Fibroblast of lung (primary cell): ENCODE results near the gene NDOR1. TPM values are rescaled to one million over a fixed set of nuclear protein-coding genes. Genes with fewer than 3 reads are reported as not detected.

Experiments used
- DNase-seq, 2 donors: peaks; one replicate each; pipeline versions ENCODE4 v3.0.0 to v3.0.0-alpha.2; 2010; ENCODE audit warnings: low read depth in 2 of 2
- H2AFZ ChIP-seq: 2 replicates; pipeline ENCODE4 v1.5.1; 2012; ENCODE audit warnings: low read length, control low read depth, inconsistent platforms
- H3K27ac ChIP-seq: 2 replicates; pipeline ENCODE4 v1.5.1; 2011; ENCODE audit warnings: low read length, control low read depth; ENCODE audit not compliant: insufficient read depth
- H3K27me3 ChIP-seq: 2 replicates; pipeline ENCODE4 v1.5.1; 2011; ENCODE audit warnings: mild to moderate bottlenecking, low read length; ENCODE audit not compliant: control insufficient read depth, insufficient read depth
- H3K36me3 ChIP-seq: 2 replicates; pipeline ENCODE4 v1.5.1; 2011; ENCODE audit warnings: low read length; ENCODE audit not compliant: control insufficient read depth, insufficient read depth
- H3K4me1 ChIP-seq: 2 replicates; pipeline ENCODE4 v1.5.1; 2011; ENCODE audit warnings: low read length; ENCODE audit not compliant: control insufficient read depth, insufficient read depth; ENCODE audit errors: extremely low read depth
- H3K4me2 ChIP-seq: 2 replicates; pipeline ENCODE4 v1.5.1; 2011; ENCODE audit warnings: low read length, control low read depth; ENCODE audit not compliant: insufficient read depth; ENCODE audit errors: extremely low read depth
- H3K4me3 ChIP-seq, 4 experiments: fragments of 200-600 bp in 1 of 4; sonication (generic) in 1 of 4; replicated peaks in 1 of 4; 2 replicates each; pipeline ENCODE4 v1.5.1; 2011 to 2016; ENCODE audit warnings: low read length in 4 of 4, low read depth in 3 of 4, mild to moderate bottlenecking in 3 of 4, control low read depth in 2 of 4, inconsistent platforms in 1 of 4, mixed read lengths in 1 of 4; ENCODE audit not compliant: insufficient read depth in 1 of 4; ENCODE audit errors: control extremely low read depth in 1 of 4
- H3K79me2 ChIP-seq: 2 replicates; pipeline ENCODE4 v1.5.1; 2012; ENCODE audit warnings: mild to moderate bottlenecking, low read length, inconsistent platforms; ENCODE audit not compliant: control insufficient read depth, insufficient read depth
- H3K9ac ChIP-seq: 2 replicates; pipeline ENCODE4 v1.5.1; 2011; ENCODE audit warnings: mild to moderate bottlenecking, low read length, control low read depth; ENCODE audit not compliant: insufficient read depth
- H3K9me3 ChIP-seq: 2 replicates; pipeline ENCODE4 v1.5.1; 2012; ENCODE audit warnings: low read depth, low read length; ENCODE audit not compliant: control insufficient read depth, insufficient read depth
- H4K20me1 ChIP-seq: 2 replicates; pipeline ENCODE4 v1.5.1; 2011; ENCODE audit warnings: low read length; ENCODE audit not compliant: control insufficient read depth, insufficient read depth; ENCODE audit errors: extremely low read depth
- EZH2 ChIP-seq: IDR thresholded peaks from 2 replicates; pipeline ENCODE4 v1.5.1; 2012; ENCODE audit warnings: low read length, control low read depth, mild to moderate bottlenecking; ENCODE audit errors: missing control alignments
- polyA plus RNA-seq, 2 donors: library from polyadenylated mRNA; depleted of rRNA in 1 of 2; stranded (reverse) in 1 of 2; unstranded in 1 of 2; fragments of >200 nt; gene quantifications; 2 replicates each; pipeline ENCODE4 v1.2.1, GENCODE V29; 2011 to 2012; ENCODE audit warnings: missing spikeins in 1 of 2
- total RNA-seq: library from RNA; depleted of rRNA; stranded (reverse); fragments of >200 nt; gene quantifications from 2 replicates; pipeline ENCODE4 v1.2.1, GENCODE V29; 2014
- TF ChIP-seq, protein P1 (sequence below), 2 donors: IDR thresholded peaks in 1 of 2; conservative IDR thresholded peaks in 1 of 2; 1 replicate in 1 of 2; 2 replicates in 1 of 2; pipeline ENCODE4 v1.5.1; 2011 to 2012; ENCODE audit warnings: low read length in 2 of 2, control low read depth in 1 of 2, inconsistent platforms in 1 of 2, low read depth in 1 of 2, mild to moderate bottlenecking in 1 of 2

NDOR1 gene
- total and polyA plus RNA-seq, 2 donors (not counting 1 experiment from before 2014, with no cell fraction given): 2.4 to 3.1 TPM

DNA sequence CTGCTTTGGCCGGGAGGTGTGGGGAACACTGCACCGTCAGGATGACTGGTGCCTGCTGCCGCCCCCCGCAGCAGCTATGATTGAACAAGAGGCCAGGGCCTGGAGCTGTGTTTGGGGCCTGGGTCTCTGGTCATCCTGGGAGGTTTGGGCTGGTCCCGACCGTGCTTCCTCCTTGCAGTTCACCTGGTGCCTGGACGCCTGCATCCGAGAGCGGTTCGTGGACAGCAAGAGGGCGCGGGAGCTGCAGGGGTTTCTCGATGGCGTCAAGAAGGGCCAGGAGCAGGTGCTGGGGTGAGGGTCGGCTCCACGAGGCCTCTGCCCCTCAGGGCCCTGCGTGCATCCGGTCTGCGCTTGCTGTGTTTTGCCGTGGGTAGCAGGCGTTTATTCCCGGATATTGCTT is 58.6 kb downstream of the NDOR1 start:
- H2AFZ ChIP-seq: no peak overlapping the region
- H3K9me3 ChIP-seq: no peaks in the 10 kb centered on the region
- no peaks in the 10 kb centered on the region for H3K27me3 ChIP-seq
- TF ChIP-seq, protein P1, sequence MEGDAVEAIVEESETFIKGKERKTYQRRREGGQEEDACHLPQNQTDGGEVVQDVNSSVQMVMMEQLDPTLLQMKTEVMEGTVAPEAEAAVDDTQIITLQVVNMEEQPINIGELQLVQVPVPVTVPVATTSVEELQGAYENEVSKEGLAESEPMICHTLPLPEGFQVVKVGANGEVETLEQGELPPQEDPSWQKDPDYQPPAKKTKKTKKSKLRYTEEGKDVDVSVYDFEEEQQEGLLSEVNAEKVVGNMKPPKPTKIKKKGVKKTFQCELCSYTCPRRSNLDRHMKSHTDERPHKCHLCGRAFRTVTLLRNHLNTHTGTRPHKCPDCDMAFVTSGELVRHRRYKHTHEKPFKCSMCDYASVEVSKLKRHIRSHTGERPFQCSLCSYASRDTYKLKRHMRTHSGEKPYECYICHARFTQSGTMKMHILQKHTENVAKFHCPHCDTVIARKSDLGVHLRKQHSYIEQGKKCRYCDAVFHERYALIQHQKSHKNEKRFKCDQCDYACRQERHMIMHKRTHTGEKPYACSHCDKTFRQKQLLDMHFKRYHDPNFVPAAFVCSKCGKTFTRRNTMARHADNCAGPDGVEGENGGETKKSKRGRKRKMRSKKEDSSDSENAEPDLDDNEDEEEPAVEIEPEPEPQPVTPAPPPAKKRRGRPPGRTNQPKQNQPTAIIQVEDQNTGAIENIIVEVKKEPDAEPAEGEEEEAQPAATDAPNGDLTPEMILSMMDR (conservative IDR thresholded peaks at IDR 0.05 in 1 of 2, IDR thresholded peaks at IDR 0.05 in 1 of 2; ENCODE audit: low read depth in 1 of 2, low read length in 2 of 2): no peak
- no peak for TF ChIP-seq EZH2
- no peak overlapping the region for H3K4me3 ChIP-seq
- no peaks in the 10 kb centered on the region for H4K20me1 ChIP-seq
- H3K4me2 ChIP-seq: no peak overlapping the region
- peaks cover 6% of the 10 kb centered on the region for H3K4me1 ChIP-seq
- no peak for DNase-seq
- H3K36me3 ChIP-seq: peaks cover 29% of the 10 kb centered on the region
- H3K79me2 ChIP-seq: peaks cover 2% of the 10 kb centered on the region
- no peak overlapping the region for H3K27ac ChIP-seq
- no peak overlapping the region for H3K9ac ChIP-seq

DNA sequence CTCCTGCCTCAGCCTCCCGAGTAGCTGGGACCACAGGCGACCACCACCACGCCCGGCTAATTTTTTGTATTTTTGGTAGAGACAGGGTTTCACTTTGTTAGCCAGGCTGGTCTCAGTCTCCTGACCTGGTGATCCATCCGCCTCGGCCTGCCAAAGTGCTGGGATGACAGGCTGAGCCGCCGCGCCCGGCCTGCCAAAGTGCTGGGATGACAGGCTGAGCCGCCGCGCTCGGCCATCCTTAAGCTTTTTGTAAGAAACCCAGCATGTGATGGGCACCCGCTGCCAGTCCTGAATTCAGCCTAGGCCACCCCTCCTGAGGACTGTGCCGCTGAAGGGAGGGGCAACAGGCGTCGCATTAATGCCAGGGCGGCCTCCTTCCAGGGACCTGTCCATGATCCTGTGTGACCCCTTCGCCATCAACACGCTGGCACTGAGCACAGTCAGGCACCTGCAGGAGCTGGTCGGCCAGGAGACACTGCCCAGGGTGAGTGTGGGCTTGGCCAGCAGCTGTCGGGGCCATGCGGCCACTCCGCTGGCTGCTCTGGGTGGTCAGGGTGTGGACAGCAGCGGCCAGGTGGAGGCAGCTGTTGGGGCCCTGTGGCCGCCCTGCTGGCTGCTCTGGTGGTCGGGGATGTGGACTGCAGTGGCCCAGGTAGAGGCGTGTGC is 60.1 kb downstream of the NDOR1 start:
- Histone ChIP-seq H3K4me1 (peaks cover 11% of the 10 kb centered on the region), H3K9ac (no peak overlapping the region)

DNA sequence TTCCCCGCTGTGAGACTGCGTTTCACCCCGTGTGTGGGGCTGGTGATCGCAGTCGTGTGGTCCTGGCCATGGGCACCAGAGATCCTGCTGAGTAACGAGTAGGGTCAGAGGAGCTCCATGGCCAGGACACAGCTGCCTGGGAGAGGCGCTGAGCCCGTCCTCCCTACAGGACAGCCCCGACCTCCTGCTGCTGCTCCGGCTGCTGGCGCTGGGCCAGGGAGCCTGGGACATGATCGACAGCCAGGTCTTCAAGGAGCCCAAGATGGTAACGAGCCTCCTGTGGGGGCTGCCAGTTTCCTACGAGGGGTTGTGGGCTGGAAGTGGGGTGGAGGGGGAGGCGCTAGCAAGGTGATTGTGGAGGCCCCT is 60.6 kb downstream of the NDOR1 start:
- no peak overlapping the region for H3K9ac ChIP-seq
- no peak overlapping the region for H3K4me3 ChIP-seq
- H3K36me3 ChIP-seq: peaks cover 33% of the 10 kb centered on the region
- H3K9me3 ChIP-seq: no peaks in the 10 kb centered on the region
- no peak overlapping the region for H3K27ac ChIP-seq
- H3K27me3 ChIP-seq: no peaks in the 10 kb centered on the region
- peaks cover 11% of the 10 kb centered on the region for H3K4me1 ChIP-seq
- TF ChIP-seq, protein P1 (conservative IDR thresholded peaks at IDR 0.05 in 1 of 2, IDR thresholded peaks at IDR 0.05 in 1 of 2; ENCODE audit: low read depth in 1 of 2, low read length in 2 of 2): no peak
- no peak for TF ChIP-seq EZH2
- no peak overlapping the region for H2AFZ ChIP-seq
- H3K79me2 ChIP-seq: no peaks in the 10 kb centered on the region
- no peaks in the 10 kb centered on the region for H4K20me1 ChIP-seq
- no peak for DNase-seq
- no peak overlapping the region for H3K4me2 ChIP-seq

More for the DNA sequence above, 60.1 kb downstream of the NDOR1 start:
- Histone ChIP-seq H2AFZ (no peak overlapping the region), H3K4me3 (no peak overlapping the region), H4K20me1 (no peaks in the 10 kb centered on the region), H3K9me3 (no peaks in the 10 kb centered on the region), H3K27me3 (no peaks in the 10 kb centered on the region), H3K79me2 (no peaks in the 10 kb centered on the region), H3K4me2 (no peak overlapping the region), H3K36me3 (peaks cover 30% of the 10 kb centered on the region), H3K27ac (no peak overlapping the region)
- DNase-seq: no peak
- TF ChIP-seq EZH2: no peak
- TF ChIP-seq, protein P1 (conservative IDR thresholded peaks at IDR 0.05 in 1 of 2, IDR thresholded peaks at IDR 0.05 in 1 of 2; ENCODE audit: low read depth in 1 of 2, low read length in 2 of 2): no peak

Other genes starting within 250 kb of the NDOR1 start
Only the 30 nearest of the 31 such genes appear.
- gene PTGDS, start 228.2 kb upstream of the NDOR1 start, total RNA-seq: 89.9 and 90.3 TPM in 2 replicates
- 2.0 and 4.9 TPM in 2 replicates for gene PTGDS, start 228.2 kb upstream of the NDOR1 start, polyA plus RNA-seq
- gene LCNL1, start 222.7 kb upstream of the NDOR1 start, total RNA-seq: 3.3 and 6.3 TPM in 2 replicates
- gene LCNL1, start 222.7 kb upstream of the NDOR1 start, polyA plus RNA-seq: 0.75 and 1.4 TPM in 2 replicates
- gene PAXX, start 213.3 kb upstream of the NDOR1 start, total RNA-seq: 13.7 and 14.9 TPM in 2 replicates
- 6.1 and 9.9 TPM in 2 replicates for gene PAXX, start 213.3 kb upstream of the NDOR1 start, polyA plus RNA-seq
- gene CLIC3, start 209.1 kb upstream of the NDOR1 start, total RNA-seq: 1.3 and 3.5 TPM in 2 replicates
- gene CLIC3, start 209.1 kb upstream of the NDOR1 start, polyA plus RNA-seq: 0.98 and 1.5 TPM in 2 replicates
- 13.9 and 21.8 TPM in 2 replicates for gene ABCA2, start 177.5 kb upstream of the NDOR1 start, total RNA-seq
- 8.5 and 13.4 TPM in 2 replicates for gene ABCA2, start 177.5 kb upstream of the NDOR1 start, polyA plus RNA-seq
- gene FUT7, start 173.6 kb upstream of the NDOR1 start, total RNA-seq: not detected in 2 replicates
- gene FUT7, start 173.6 kb upstream of the NDOR1 start, polyA plus RNA-seq: not detected in 2 replicates
- 10.5 and 15.7 TPM in 2 replicates for gene NPDC1, start 159.5 kb upstream of the NDOR1 start, total RNA-seq
- 9.0 and 12.1 TPM in 2 replicates for gene NPDC1, start 159.5 kb upstream of the NDOR1 start, polyA plus RNA-seq
- under 0.01 TPM in 2 replicates for gene ENTPD2, start 151.6 kb upstream of the NDOR1 start, total RNA-seq
- not detected in 2 replicates for gene ENTPD2, start 151.6 kb upstream of the NDOR1 start, polyA plus RNA-seq
- 0.26 and 2.8 TPM in 2 replicates for gene SAPCD2, start 135.1 kb upstream of the NDOR1 start, total RNA-seq
- gene SAPCD2, start 135.1 kb upstream of the NDOR1 start, polyA plus RNA-seq: 0.85 and 2.7 TPM in 2 replicates
- gene UAP1L1, start 128.2 kb upstream of the NDOR1 start, total RNA-seq: 15.7 and 21.1 TPM in 2 replicates
- 16.4 and 17.9 TPM in 2 replicates for gene UAP1L1, start 128.2 kb upstream of the NDOR1 start, polyA plus RNA-seq
- gene MAN1B1, start 118.7 kb upstream of the NDOR1 start, total RNA-seq: 63.2 and 96.6 TPM in 2 replicates
- 43.0 and 45.5 TPM in 2 replicates for gene MAN1B1, start 118.7 kb upstream of the NDOR1 start, polyA plus RNA-seq
- gene DPP7, start 91.0 kb upstream of the NDOR1 start, total RNA-seq: 93.0 and 126 TPM in 2 replicates
- 28.6 and 44.3 TPM in 2 replicates for gene DPP7, start 91.0 kb upstream of the NDOR1 start, polyA plus RNA-seq
- under 0.01 TPM in 1 of 2 replicates, not detected in the other for gene GRIN1, start 66.5 kb upstream of the NDOR1 start, total RNA-seq
- gene GRIN1, start 66.5 kb upstream of the NDOR1 start, polyA plus RNA-seq: 0.06 and 0.08 TPM in 2 replicates
- gene LRRC26, start 35.6 kb upstream of the NDOR1 start, total RNA-seq: not detected in 2 replicates
- not detected in 2 replicates for gene LRRC26, start 35.6 kb upstream of the NDOR1 start, polyA plus RNA-seq
- not detected in 2 replicates for gene TMEM210, start 33.6 kb upstream of the NDOR1 start, total RNA-seq
- not detected in 2 replicates for gene TMEM210, start 33.6 kb upstream of the NDOR1 start, polyA plus RNA-seq
- gene ANAPC2, start 17.1 kb upstream of the NDOR1 start, total RNA-seq: 15.9 and 18.0 TPM in 2 replicates
- 9.1 and 12.3 TPM in 2 replicates for gene ANAPC2, start 17.1 kb upstream of the NDOR1 start, polyA plus RNA-seq
- gene SSNA1, start 17.0 kb upstream of the NDOR1 start, total RNA-seq: 56.3 and 58.3 TPM in 2 replicates
- gene SSNA1, start 17.0 kb upstream of the NDOR1 start, polyA plus RNA-seq: 37.7 and 51.2 TPM in 2 replicates
- gene TPRN, start 5.0 kb upstream of the NDOR1 start, total RNA-seq: 5.1 and 5.8 TPM in 2 replicates
- gene TPRN, start 5.0 kb upstream of the NDOR1 start, polyA plus RNA-seq: 1.6 and 2.3 TPM in 2 replicates
- gene TMEM203, start 52 bp upstream of the NDOR1 start, total RNA-seq: 36.2 and 36.3 TPM in 2 replicates
- 38.6 and 44.9 TPM in 2 replicates for gene TMEM203, start 52 bp upstream of the NDOR1 start, polyA plus RNA-seq
- 0.26 and 0.33 TPM in 2 replicates for gene RNF208, start 16.5 kb downstream of the NDOR1 start, total RNA-seq
- gene RNF208, start 16.5 kb downstream of the NDOR1 start, polyA plus RNA-seq: 0.14 and 0.34 TPM in 2 replicates
- 0.51 and 0.66 TPM in 2 replicates for gene CYSRT1, start 19.5 kb downstream of the NDOR1 start, total RNA-seq
- gene CYSRT1, start 19.5 kb downstream of the NDOR1 start, polyA plus RNA-seq: 0.19 and 0.25 TPM in 2 replicates
- under 0.01 TPM in 1 of 2 replicates, not detected in the other for gene RNF224, start 21.8 kb downstream of the NDOR1 start, total RNA-seq
- gene RNF224, start 21.8 kb downstream of the NDOR1 start, polyA plus RNA-seq: not detected in 2 replicates
- gene SLC34A3, start 25.2 kb downstream of the NDOR1 start, total RNA-seq: not detected in 2 replicates
- gene SLC34A3, start 25.2 kb downstream of the NDOR1 start, polyA plus RNA-seq: not detected in 2 replicates
- 106 and 111 TPM in 2 replicates for gene TUBB4B, start 35.6 kb downstream of the NDOR1 start, total RNA-seq
- 332 and 663 TPM in 2 replicates for gene TUBB4B, start 35.6 kb downstream of the NDOR1 start, polyA plus RNA-seq
- gene STPG3, start 45.6 kb downstream of the NDOR1 start, total RNA-seq: not detected in 2 replicates
- not detected in 2 replicates for gene STPG3, start 45.6 kb downstream of the NDOR1 start, polyA plus RNA-seq
- 40.6 and 50.0 TPM in 2 replicates for gene NELFB, start 49.6 kb downstream of the NDOR1 start, total RNA-seq
- 23.5 and 32.7 TPM in 2 replicates for gene NELFB, start 49.6 kb downstream of the NDOR1 start, polyA plus RNA-seq
- 12.6 and 22.1 TPM in 2 replicates for gene TOR4A, start 72.0 kb downstream of the NDOR1 start, total RNA-seq
- 3.3 and 11.3 TPM in 2 replicates for gene TOR4A, start 72.0 kb downstream of the NDOR1 start, polyA plus RNA-seq
- gene NRARP, start 96.6 kb downstream of the NDOR1 start, total RNA-seq: under 0.01 TPM in 1 of 2 replicates, not detected in the other
- gene NRARP, start 96.6 kb downstream of the NDOR1 start, polyA plus RNA-seq: 0.07 TPM in 2 replicates
- gene EXD3, start 217.5 kb downstream of the NDOR1 start, total RNA-seq: 7.4 and 13.0 TPM in 2 replicates
- 1.7 and 2.6 TPM in 2 replicates for gene EXD3, start 217.5 kb downstream of the NDOR1 start, polyA plus RNA-seq
- 0.66 and 0.77 TPM in 2 replicates for gene NOXA1, start 217.7 kb downstream of the NDOR1 start, total RNA-seq
- gene NOXA1, start 217.7 kb downstream of the NDOR1 start, polyA plus RNA-seq: 0.08 TPM in 1 of 2 replicates, not detected in the other